Measurements from ENCODE around the gene HLA-DRA.
"Not testable (repeated sequence)": the region's sequence is repeated elsewhere in the genome, so short reads cannot be mapped to it uniquely, and the experiment has no call there.

Gene HLA-DRA

GRCh38 chr6:32432050-32432450, 7.6 kb upstream of the HLA-DRA start:
- peak; percentile 97 for FAIRE-seq

- not testable (repeated sequence) for FAIRE-seq
Measured at GRCh38 chr6:32433950-32434349, 5.7 kb upstream of the HLA-DRA start.

- FAIRE-seq, result no peak
Measured at GRCh38 chr6:32436186-32436585, 3.5 kb upstream of the HLA-DRA start.

- no peak for FAIRE-seq
Measured at GRCh38 chr6:32436995-32437836, 2.5 kb upstream of the HLA-DRA start.

GRCh38 chr6:32439139-32439538, 548 bp upstream of the HLA-DRA start:
- no peak for FAIRE-seq

- no peak for FAIRE-seq
Measured at GRCh38 chr6:32442243-32442667, 2.6 kb downstream of the HLA-DRA start.

- no peak for FAIRE-seq
Measured at GRCh38 chr6:32442977-32443552, 3.4 kb downstream of the HLA-DRA start.

GRCh38 chr6:32444433-32444832, 4.7 kb downstream of the HLA-DRA start:
- no peak for FAIRE-seq

- FAIRE-seq, result no peak
Measured at GRCh38 chr6:32445321-32445854, 5.7 kb downstream of the HLA-DRA start.

- no peak for FAIRE-seq
Measured at GRCh38 chr6:32447932-32448331, 8.2 kb downstream of the HLA-DRA start.

GRCh38 chr6:32449088-32449736, 9.5 kb downstream of the HLA-DRA start:
- FAIRE-seq, result no peak

GRCh38 chr6:32457054-32457453, 17.4 kb downstream of the HLA-DRA start:
- FAIRE-seq, result no peak

GRCh38 chr6:32459781-32460424, 20.2 kb downstream of the HLA-DRA start:
- FAIRE-seq, result no peak

- no peak for FAIRE-seq
Measured at GRCh38 chr6:32460528-32460927, 20.8 kb downstream of the HLA-DRA start.

- FAIRE-seq, result no peak
Measured at GRCh38 chr6:32461493-32461892, 21.8 kb downstream of the HLA-DRA start.

GRCh38 chr6:32462609-32463008, 22.9 kb downstream of the HLA-DRA start:
- FAIRE-seq, result no peak

- FAIRE-seq, result not testable (repeated sequence)
Measured at GRCh38 chr6:32467743-32468503, 28.2 kb downstream of the HLA-DRA start.

- no peak for FAIRE-seq
Measured at GRCh38 chr6:32472781-32473375, 33.2 kb downstream of the HLA-DRA start.

GRCh38 chr6:32473376-32474348, 34.0 kb downstream of the HLA-DRA start:
- FAIRE-seq, result not testable (repeated sequence)

GRCh38 chr6:32475392-32476206, 35.9 kb downstream of the HLA-DRA start:
- FAIRE-seq, result no peak
